A549 (cell line): ENCODE measurements around the gene FGG. TPM values are rescaled to one million over a fixed set of nuclear protein-coding genes. Genes with fewer than 3 reads are reported as not detected.

ENCODE experiments used
- ATAC-seq, 2 experiments: fragments of 200-7000 bp in 1 of 2; fragments of >200 bp in 1 of 2; cut with Nextera tagmentation in 1 of 2; cut with Tn5 transposase in 1 of 2; 3 replicates each; pipeline versions ENCODE4 v1.8.0 to v1.9.1; 2018 to 2020; ENCODE audit warnings: mild to moderate bottlenecking in 1 of 2, moderate library complexity in 1 of 2
- CTCF ChIA-PET: fragments of 300-600 bp; sonication (Branson Sonifier 250); formaldehyde crosslinking; extraction: SDS; loops from one replicate; lab custom pipeline; 2021; ENCODE audit warnings: antibody characterized with exemption, inconsistent platforms; lab: Yijun Ruan, JAX
- POLR2A ChIA-PET: fragments of 350-600 bp; formaldehyde crosslinking; extraction: SDS; loops from one replicate; lab custom pipeline; 2021; ENCODE audit warnings: antibody characterized with exemption, inconsistent platforms; lab: Yijun Ruan, JAX
- DNase-seq, 2 experiments: peaks; one replicate each; pipeline versions ENCODE4 v3.0.0 to v3.0.0-alpha.2; 2011 to 2016; ENCODE audit warnings: low read depth in 1 of 2, low spot score in 1 of 2
- FAIRE-seq: peaks from 2 replicates; lab custom pipeline; 2011; peaks lifted over from hg19 to GRCh38; lab: Jason Lieb, UNC
- H3K27ac ChIP-seq, 2 experiments: fragments of >200 bp; sonication (Bioruptor Twin); formaldehyde crosslinking; 3 replicates each; pipeline ENCODE4 v1.5.1; 2016 to 2017
- H3K4me1 ChIP-seq: fragments of >200 bp; sonication (Bioruptor Twin); formaldehyde crosslinking; 3 replicates; pipeline ENCODE4 v1.6.1; 2016
- H3K4me2 ChIP-seq: fragments of >200 bp; sonication (Bioruptor Twin); formaldehyde crosslinking; 3 replicates; pipeline ENCODE4 v1.6.1; 2016
- H3K4me3 ChIP-seq: fragments of >200 bp; sonication (Bioruptor Twin); formaldehyde crosslinking; 3 replicates; pipeline ENCODE4 v1.5.1; 2016
- H3K9me3 ChIP-seq: fragments of >200 bp; sonication (Bioruptor Twin); formaldehyde crosslinking; 3 replicates; pipeline ENCODE4 v1.6.1; 2016
- CBX8 ChIP-seq: fragments of 200-600 bp; sonication (generic); IDR thresholded peaks from 2 replicates; pipeline ENCODE4 v1.6.1; 2016
- CHD4 ChIP-seq: fragments of 200-600 bp; sonication (generic); IDR thresholded peaks from 2 replicates; pipeline ENCODE4 v1.6.1; 2016; ENCODE audit warnings: antibody characterized with exemption, mild to moderate bottlenecking, borderline replicate concordance
- ELK1 ChIP-seq: fragments of 150-350 bp; IDR thresholded peaks from 2 replicates; pipeline ENCODE4 v1.6.1; 2014; ENCODE audit warnings: low read depth, mild to moderate bottlenecking, low read length
- EP300 ChIP-seq, 2 experiments: fragments of >200 bp; sonication (Bioruptor Twin); formaldehyde crosslinking; IDR thresholded peaks; 2 replicates in 1 of 2; 3 replicates in 1 of 2; pipeline ENCODE4 v1.6.1; 2016 to 2017
- FOSL2 ChIP-seq, 2 experiments: fragments of 450-650 bp in 1 of 2; fragments of >200 bp in 1 of 2; sonication (Bioruptor Twin) in 1 of 2; formaldehyde crosslinking; IDR thresholded peaks; 2 replicates each; pipeline versions ENCODE4 v1.5.0 to v1.6.1; 2016 to 2020; ENCODE audit warnings: mild to moderate bottlenecking in 1 of 2, moderate library complexity in 1 of 2
- HEYL ChIP-seq: fragments of 250-450 bp; sonication (Bioruptor Pico); IDR thresholded peaks from 2 replicates; pipeline ENCODE4 v1.8.0; 2021; ENCODE audit warnings: mild to moderate bottlenecking, moderate library complexity
- HOXB5 ChIP-seq: fragments of 250-450 bp; sonication (Bioruptor Pico); IDR thresholded peaks from 2 replicates; pipeline ENCODE4 v1.5.0; 2020; ENCODE audit warnings: mild to moderate bottlenecking, moderate library complexity
- JUNB ChIP-seq: fragments of >200 bp; sonication (Bioruptor Twin); formaldehyde crosslinking; IDR thresholded peaks from 2 replicates; pipeline ENCODE4 v1.6.1; 2016
- MYC ChIP-seq: IDR thresholded peaks from 2 replicates; pipeline ENCODE4 v1.6.1; 2012; ENCODE audit warnings: mild to moderate bottlenecking, inconsistent platforms, low read length, improper control_type of control experiment, borderline replicate concordance
- NR3C1 ChIP-seq: fragments of >200 bp; sonication (Bioruptor Twin); formaldehyde crosslinking; IDR thresholded peaks from 3 replicates; pipeline ENCODE4 v1.6.1; 2017
- RARB ChIP-seq: fragments of 250-450 bp; sonication (Bioruptor Pico); IDR thresholded peaks from 2 replicates; pipeline ENCODE4 v1.8.0; 2021; ENCODE audit warnings: mild to moderate bottlenecking, moderate library complexity
- RNF2 ChIP-seq: fragments of 200-600 bp; sonication (generic); IDR thresholded peaks from 2 replicates; pipeline ENCODE4 v1.6.1; 2016; ENCODE audit warnings: low read depth, mild to moderate bottlenecking, antibody characterized with exemption, moderate library complexity, borderline replicate concordance
- USF2 ChIP-seq: fragments of 450-650 bp; IDR thresholded peaks from 2 replicates; pipeline ENCODE4 v1.6.1; 2014; ENCODE audit warnings: antibody characterized with exemption
- ZSCAN20 ChIP-seq: fragments of 250-450 bp; sonication (Bioruptor Pico); IDR thresholded peaks from 2 replicates; pipeline ENCODE4 v1.8.0; 2022; ENCODE audit warnings: mild to moderate bottlenecking, moderate library complexity
- WGBS: methylation state at CpG from one replicate; pipeline ENCODE4 v1.1.6; 2017; ENCODE audit errors: missing lambda C conversion rate; 5-methylcytosine and 5-hydroxymethylcytosine counted together
- polyA plus RNA-seq, 4 experiments: library from polyadenylated mRNA; depleted of rRNA in 3 of 4; stranded (reverse); fragments of >200 nt; fragmentation: RNase III in 1 of 4; extraction: RNeasy Plus Mini Kit Qiagen cat#74134 plus additional on column Dnase treatment in 1 of 4; gene quantifications; 2 replicates in 3 of 4; 3 replicates in 1 of 4; pipeline ENCODE4 v1.2.3, GENCODE V29; 2011 to 2017
- TF ChIP-seq, protein P1 (sequence below): fragments of 200-600 bp; sonication (generic); IDR thresholded peaks from 2 replicates; pipeline ENCODE4 v1.6.1; 2016; ENCODE audit warnings: antibody characterized with exemption, mild to moderate bottlenecking, moderate library complexity
- TF ChIP-seq, protein P2 (sequence below): IDR thresholded peaks from 2 replicates; pipeline ENCODE4 v1.6.1; 2012; ENCODE audit warnings: low read depth, borderline replicate concordance
- TF ChIP-seq, protein P3 (sequence below): fragments of 250-450 bp; sonication (Bioruptor Pico); IDR thresholded peaks from 2 replicates; pipeline ENCODE4 v1.5.0; 2020; ENCODE audit warnings: low read depth, mild to moderate bottlenecking, moderate library complexity

Gene FGG
- polyA plus RNA-seq, 2 of the 4 experiments (the other 2 are of a cell fraction): 4.8 to 132 TPM

- H3K4me3 ChIP-seq: no peak overlapping the region
- TF ChIP-seq EP300 (IDR thresholded peaks at IDR 0.05) (no peak), MYC (no peak), HOXB5 (CRISPR knock-in tag) (no peak), ELK1 (no peak), CHD4 (no peak), JUNB (no peak), USF2 (no peak), RNF2 (no peak), FOSL2 (IDR thresholded peaks at IDR 0.05) (no peak), FOSL2 (CRISPR knock-in tag; IDR thresholded peaks at IDR 0.05) (no peak), RARB (CRISPR knock-in tag) (no peak), CBX8 (no peak), NR3C1 (no peak), ZSCAN20 (no peak), HEYL (CRISPR knock-in tag) (no peak)
- TF ChIP-seq, protein P1, sequence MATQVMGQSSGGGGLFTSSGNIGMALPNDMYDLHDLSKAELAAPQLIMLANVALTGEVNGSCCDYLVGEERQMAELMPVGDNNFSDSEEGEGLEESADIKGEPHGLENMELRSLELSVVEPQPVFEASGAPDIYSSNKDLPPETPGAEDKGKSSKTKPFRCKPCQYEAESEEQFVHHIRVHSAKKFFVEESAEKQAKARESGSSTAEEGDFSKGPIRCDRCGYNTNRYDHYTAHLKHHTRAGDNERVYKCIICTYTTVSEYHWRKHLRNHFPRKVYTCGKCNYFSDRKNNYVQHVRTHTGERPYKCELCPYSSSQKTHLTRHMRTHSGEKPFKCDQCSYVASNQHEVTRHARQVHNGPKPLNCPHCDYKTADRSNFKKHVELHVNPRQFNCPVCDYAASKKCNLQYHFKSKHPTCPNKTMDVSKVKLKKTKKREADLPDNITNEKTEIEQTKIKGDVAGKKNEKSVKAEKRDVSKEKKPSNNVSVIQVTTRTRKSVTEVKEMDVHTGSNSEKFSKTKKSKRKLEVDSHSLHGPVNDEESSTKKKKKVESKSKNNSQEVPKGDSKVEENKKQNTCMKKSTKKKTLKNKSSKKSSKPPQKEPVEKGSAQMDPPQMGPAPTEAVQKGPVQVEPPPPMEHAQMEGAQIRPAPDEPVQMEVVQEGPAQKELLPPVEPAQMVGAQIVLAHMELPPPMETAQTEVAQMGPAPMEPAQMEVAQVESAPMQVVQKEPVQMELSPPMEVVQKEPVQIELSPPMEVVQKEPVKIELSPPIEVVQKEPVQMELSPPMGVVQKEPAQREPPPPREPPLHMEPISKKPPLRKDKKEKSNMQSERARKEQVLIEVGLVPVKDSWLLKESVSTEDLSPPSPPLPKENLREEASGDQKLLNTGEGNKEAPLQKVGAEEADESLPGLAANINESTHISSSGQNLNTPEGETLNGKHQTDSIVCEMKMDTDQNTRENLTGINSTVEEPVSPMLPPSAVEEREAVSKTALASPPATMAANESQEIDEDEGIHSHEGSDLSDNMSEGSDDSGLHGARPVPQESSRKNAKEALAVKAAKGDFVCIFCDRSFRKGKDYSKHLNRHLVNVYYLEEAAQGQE: no peak
- TF ChIP-seq, protein P2, sequence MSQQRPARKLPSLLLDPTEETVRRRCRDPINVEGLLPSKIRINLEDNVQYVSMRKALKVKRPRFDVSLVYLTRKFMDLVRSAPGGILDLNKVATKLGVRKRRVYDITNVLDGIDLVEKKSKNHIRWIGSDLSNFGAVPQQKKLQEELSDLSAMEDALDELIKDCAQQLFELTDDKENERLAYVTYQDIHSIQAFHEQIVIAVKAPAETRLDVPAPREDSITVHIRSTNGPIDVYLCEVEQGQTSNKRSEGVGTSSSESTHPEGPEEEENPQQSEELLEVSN: no peak
- TF ChIP-seq, protein P3, sequence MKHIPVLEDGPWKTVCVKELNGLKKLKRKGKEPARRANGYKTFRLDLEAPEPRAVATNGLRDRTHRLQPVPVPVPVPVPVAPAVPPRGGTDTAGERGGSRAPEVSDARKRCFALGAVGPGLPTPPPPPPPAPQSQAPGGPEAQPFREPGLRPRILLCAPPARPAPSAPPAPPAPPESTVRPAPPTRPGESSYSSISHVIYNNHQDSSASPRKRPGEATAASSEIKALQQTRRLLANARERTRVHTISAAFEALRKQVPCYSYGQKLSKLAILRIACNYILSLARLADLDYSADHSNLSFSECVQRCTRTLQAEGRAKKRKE (CRISPR knock-in tag): no peak
- no peak overlapping the region for H3K27ac ChIP-seq
- 77% methylated on average over 3 of the region's 3 CpGs for WGBS
- no peak for DNase-seq
- peaks cover 18% of the 10 kb centered on the region for H3K4me1 ChIP-seq
- CTCF ChIA-PET: interaction anchor here (1.3 to 3.0 kb wide), 3 partner anchors 10 to 50 kb away, joined by 3 to 11 read pairs (median 4); no protein-coding TSS in a partner anchor
- POLR2A ChIA-PET: no interaction called here
- no peaks in the 10 kb centered on the region for H3K9me3 ChIP-seq
- no peak for FAIRE-seq
- no peak overlapping the region for H3K4me2 ChIP-seq
- no peak for ATAC-seq
Observed at GRCh38 chr4:154608361-154609252, 3.8 kb downstream of the FGG start.
